ENCODE results near the gene MCOLN2. TPM values are rescaled to one million over a fixed set of nuclear protein-coding genes. Genes with fewer than 3 reads are reported as not detected.

Gene MCOLN2
- polyA plus RNA-seq, 1 donor from 2014 or later = not detected

- Histone ChIP-seq H3K27ac (ENCODE audit: low read length) (no peak overlapping the region), H3K9me2 (ENCODE audit: insufficient read depth, low read length) (no peaks in the 10 kb centered on the region), H3K4me2 (ENCODE audit: low read length) (no peak overlapping the region), H3K79me2 (replicated peaks; ENCODE audit: insufficient read depth, low read length) (no peaks in the 10 kb centered on the region), H3F3A (ENCODE audit: insufficient read depth, low read length, poor library complexity, severe bottlenecking) (no peaks in the 10 kb centered on the region), H2AFZ (ENCODE audit: low read depth, low read length) (no peak overlapping the region), H3K9ac (ENCODE audit: low read length) (no peak overlapping the region), H3K4me3 (ENCODE audit: low read length) (no peak overlapping the region), H3K27me3 (ENCODE audit: insufficient read depth, low read depth, low read length) (no peaks in the 10 kb centered on the region), H3K36me3 (ENCODE audit: insufficient read depth, low read length) (no peaks in the 10 kb centered on the region), H4K20me1 (ENCODE audit: insufficient read depth) (no peaks in the 10 kb centered on the region), H3K9me3 (ENCODE audit: low read length) (no peaks in the 10 kb centered on the region)
- no peak for TF ChIP-seq POLR2AphosphoS5 (IDR thresholded peaks at IDR 0.05)
- TF ChIP-seq RAD21 (conservative IDR thresholded peaks at IDR 0.05) = no peak
- no peak for TF ChIP-seq SMC3 (conservative IDR thresholded peaks at IDR 0.05; ENCODE audit: poor library complexity)
- no peak for TF ChIP-seq EP300 (conservative IDR thresholded peaks at IDR 0.05; ENCODE audit: poor library complexity, severe bottlenecking)
- no peak for TF ChIP-seq MXI1 (conservative IDR thresholded peaks at IDR 0.05; ENCODE audit: poor library complexity, severe bottlenecking)
- TF ChIP-seq TAF1 (IDR thresholded peaks at IDR 0.05; ENCODE audit: low read depth) = no peak
These were observed 55.1 kb downstream of the MCOLN2 start for GRCh38 chr1:84941843-84942242.

- Histone ChIP-seq H3K36me3 (ENCODE audit: insufficient read depth, low read length) (no peaks in the 10 kb centered on the region), H4K20me1 (ENCODE audit: insufficient read depth) (no peaks in the 10 kb centered on the region), H3K4me2 (ENCODE audit: low read length) (no peak overlapping the region), H3K79me2 (replicated peaks; ENCODE audit: insufficient read depth, low read length) (no peaks in the 10 kb centered on the region), H3K27me3 (ENCODE audit: insufficient read depth, low read depth, low read length) (no peaks in the 10 kb centered on the region), H3F3A (ENCODE audit: insufficient read depth, low read length, poor library complexity, severe bottlenecking) (no peaks in the 10 kb centered on the region), H3K9me3 (ENCODE audit: low read length) (no peaks in the 10 kb centered on the region), H3K27ac (ENCODE audit: low read length) (no peak overlapping the region), H3K4me3 (ENCODE audit: low read length) (no peak overlapping the region), H2AFZ (ENCODE audit: low read depth, low read length) (no peak overlapping the region), H3K9ac (ENCODE audit: low read length) (no peak overlapping the region), H3K9me2 (ENCODE audit: insufficient read depth, low read length) (no peaks in the 10 kb centered on the region)
- TF ChIP-seq EP300 (conservative IDR thresholded peaks at IDR 0.05; ENCODE audit: poor library complexity, severe bottlenecking) (no peak), CTCF (IDR thresholded peaks at IDR 0.05; ENCODE audit: poor library complexity, severe bottlenecking) (no peak), SMC3 (conservative IDR thresholded peaks at IDR 0.05; ENCODE audit: poor library complexity) (no peak), RAD21 (conservative IDR thresholded peaks at IDR 0.05) (no peak), MXI1 (conservative IDR thresholded peaks at IDR 0.05; ENCODE audit: poor library complexity, severe bottlenecking) (no peak), POLR2AphosphoS5 (IDR thresholded peaks at IDR 0.05) (no peak), TAF1 (IDR thresholded peaks at IDR 0.05; ENCODE audit: low read depth) (no peak), REST (IDR thresholded peaks at IDR 0.05; ENCODE audit: borderline replicate concordance) (no peak), EZH2 (IDR thresholded peaks at IDR 0.05; ENCODE audit: borderline replicate concordance, insufficient read depth, low read length, poor library complexity, severe bottlenecking) (no peak)
These were observed 56.4 kb downstream of the MCOLN2 start for GRCh38 chr1:84940481-84940880.
